GM19397 (cell line): ENCODE results near the gene BICD1.

ENCODE experiments used
- ATAC-seq: cut with Tn5 transposase; IDR thresholded peaks from one replicate; pipeline ENCODE4 v1.9.1; 2021; ENCODE audit warnings: mild to moderate bottlenecking, moderate library complexity; ENCODE audit not compliant: unreplicated experiment

Gene BICD1

GRCh38 chr12:32233568-32233967, 126.9 kb downstream of the BICD1 start:
- ATAC-seq: no peak

GRCh38 chr12:32235251-32235650, 128.6 kb downstream of the BICD1 start:
- ATAC-seq: no peak

- ATAC-seq: no peak
Observed at GRCh38 chr12:32240162-32240561, 133.5 kb downstream of the BICD1 start.

- no peak for ATAC-seq
Observed at GRCh38 chr12:32240831-32241230, 134.2 kb downstream of the BICD1 start.

- no peak for ATAC-seq
Observed at GRCh38 chr12:32242641-32243040, 136.0 kb downstream of the BICD1 start.

- no peak for ATAC-seq
Observed at GRCh38 chr12:32248441-32249140, 141.9 kb downstream of the BICD1 start.

GRCh38 chr12:32249777-32250176, 143.1 kb downstream of the BICD1 start:
- ATAC-seq: no peak

GRCh38 chr12:32252199-32253073, 145.8 kb downstream of the BICD1 start:
- peak; percentile 90 for ATAC-seq

GRCh38 chr12:32253154-32253790, 146.6 kb downstream of the BICD1 start:
- no peak for ATAC-seq

GRCh38 chr12:32254260-32254956, 147.8 kb downstream of the BICD1 start:
- ATAC-seq: no peak

GRCh38 chr12:32255588-32255987, 148.9 kb downstream of the BICD1 start:
- ATAC-seq: no peak

GRCh38 chr12:32257695-32258496, 151.2 kb downstream of the BICD1 start:
- ATAC-seq: no peak

GRCh38 chr12:32260696-32261095, 154.0 kb downstream of the BICD1 start:
- no peak for ATAC-seq

- no peak for ATAC-seq
Observed at GRCh38 chr12:32261638-32262037, 155.0 kb downstream of the BICD1 start.

- peak; percentile 55 for ATAC-seq
Observed at GRCh38 chr12:32264961-32265360, 158.3 kb downstream of the BICD1 start.

- no peak for ATAC-seq
Observed at GRCh38 chr12:32265456-32265855, 158.8 kb downstream of the BICD1 start.

GRCh38 chr12:32265951-32266350, 159.3 kb downstream of the BICD1 start:
- peak; percentile 49 for ATAC-seq

- ATAC-seq: no peak
Observed at GRCh38 chr12:32266756-32267155, 160.1 kb downstream of the BICD1 start.

GRCh38 chr12:32270818-32271710, 164.4 kb downstream of the BICD1 start:
- no peak for ATAC-seq
